D721Med (cell line): ENCODE measurements around the gene TRIM39.

Experiments used
- DNase-seq: peaks from one replicate; pipeline ENCODE4 v3.0.0; 2011; ENCODE audit warnings: low spot score; ENCODE audit not compliant: insufficient read length
- FAIRE-seq: peaks from 2 replicates; lab custom pipeline; 2011; peaks lifted over from hg19 to GRCh38; lab: Jason Lieb, UNC
- CTCF ChIP-seq: IDR thresholded peaks from 2 replicates; pipeline ENCODE4 v1.5.1; 2012; ENCODE audit warnings: mild to moderate bottlenecking, control low read depth; ENCODE audit not compliant: insufficient read depth; ENCODE audit errors: missing control alignments

The TRIM39 gene

GRCh38 chr6:30350524-30350923, 23.8 kb downstream of the TRIM39 start:
- FAIRE-seq (no peak), DNase-seq (no peak)
- TF ChIP-seq CTCF: no peak

DNA sequence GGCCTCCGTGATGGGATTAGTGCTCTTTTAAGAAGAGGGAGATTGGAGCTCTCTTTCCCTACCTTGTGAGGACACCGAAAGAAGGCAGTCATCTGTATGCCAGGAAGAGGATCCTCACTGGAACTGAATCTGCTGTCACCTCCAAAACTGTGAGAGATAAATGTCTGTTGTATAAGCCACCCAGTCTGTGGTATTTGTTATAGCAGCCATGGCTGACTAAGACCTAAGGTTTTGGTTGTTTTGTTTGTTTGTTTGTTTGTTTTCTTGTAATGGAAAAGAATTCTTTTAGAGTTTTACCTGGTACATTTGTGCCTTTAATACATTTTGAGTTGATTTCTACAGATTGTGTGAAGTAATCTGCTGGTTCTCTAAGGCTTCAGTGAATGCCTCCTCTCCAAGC, 25.8 kb downstream of the TRIM39 start:
- DNase-seq: no peak
- TF ChIP-seq CTCF: no peak
- FAIRE-seq: no peak

- DNase-seq: no peak
- TF ChIP-seq CTCF: no peak
- FAIRE-seq: no peak
Observed at GRCh38 chr6:30355281-30355680, 28.6 kb downstream of the TRIM39 start.

DNA sequence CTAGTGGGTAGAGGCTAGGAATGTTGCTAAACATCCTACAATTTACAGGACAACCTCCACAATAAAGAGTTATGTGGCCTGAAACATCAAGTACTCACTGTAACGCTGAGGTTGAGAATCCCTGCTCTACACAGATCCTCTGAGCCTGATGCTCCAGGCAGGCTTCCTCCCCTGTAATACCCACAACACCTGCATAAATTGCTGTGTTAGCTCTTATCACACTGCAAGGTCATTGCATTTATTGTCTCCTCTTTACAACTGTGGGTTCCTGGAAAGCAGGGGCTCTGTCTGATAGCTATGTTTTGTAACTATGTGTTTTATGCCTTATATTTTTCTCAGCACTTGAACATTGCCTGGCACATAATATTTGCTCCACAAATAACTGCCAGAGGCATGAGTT, 29.8 kb downstream of the TRIM39 start:
- DNase-seq: no peak
- no peak for TF ChIP-seq CTCF
- no peak for FAIRE-seq

DNA sequence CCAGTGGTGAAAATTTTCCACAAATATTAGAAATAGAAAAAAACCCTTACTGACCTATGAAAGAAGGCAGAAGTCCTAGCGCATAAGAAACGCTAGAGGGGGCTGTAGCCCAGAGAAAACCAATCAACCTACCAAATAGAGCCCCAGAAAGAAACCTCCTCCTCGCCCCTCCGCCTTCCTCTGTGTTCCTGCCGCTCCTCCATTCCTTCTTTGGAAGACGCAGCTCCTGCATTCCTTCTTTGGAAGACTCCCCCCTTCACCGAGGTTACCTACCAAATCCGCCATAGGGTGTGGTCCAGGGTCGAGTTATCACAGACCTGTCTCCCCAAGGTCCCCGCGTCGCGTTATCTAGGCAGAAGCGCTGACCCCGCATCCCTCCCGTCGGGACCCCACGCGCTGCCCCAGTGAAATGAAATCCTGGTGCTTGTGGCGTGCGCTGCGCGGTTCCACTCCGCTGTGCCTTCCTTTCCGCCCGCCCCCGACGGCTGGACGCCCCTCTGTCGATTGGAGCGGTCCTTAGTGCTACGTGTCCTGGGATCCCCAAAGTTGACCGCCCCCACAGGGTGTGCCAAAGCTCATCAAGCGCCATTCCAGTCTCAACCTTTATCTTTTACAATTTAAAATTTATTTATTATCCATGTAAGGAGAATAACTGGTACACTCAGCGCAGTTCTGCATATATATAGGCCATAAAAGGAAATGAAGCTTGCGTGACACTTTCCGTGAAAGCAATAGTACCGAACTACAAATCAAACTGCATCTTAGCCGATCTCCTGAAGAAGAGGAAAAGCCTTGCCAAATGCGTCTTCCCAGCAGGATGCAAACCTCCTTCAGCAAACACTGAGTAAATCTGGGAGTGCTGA, 31.2 kb downstream of the TRIM39 start:
- DNase-seq (peak; percentile 55), FAIRE-seq (no peak)
- TF ChIP-seq CTCF: peak; percentile 78

- no peak for TF ChIP-seq CTCF
- no peak for FAIRE-seq
- DNase-seq: no peak
Observed at GRCh38 chr6:30359276-30359675, 32.5 kb downstream of the TRIM39 start.

GRCh38 chr6:30360139-30360538, 33.4 kb downstream of the TRIM39 start:
- no peak for DNase-seq
- TF ChIP-seq CTCF: no peak
- no peak for FAIRE-seq
